PFSK-1 (cell line): Measurements from ENCODE around the gene MPND.

ENCODE experiments used
- FOXP2 ChIP-seq: optimal IDR thresholded peaks from 2 replicates; pipeline ENCODE3; 2011; ENCODE audit warnings: borderline replicate concordance, control low read depth, inconsistent platforms; ENCODE audit not compliant: insufficient read depth; ENCODE audit errors: extremely low read length, extremely low read depth
- POLR2AphosphoS5 ChIP-seq: IDR thresholded peaks from 2 replicates; pipeline ENCODE4 v1.6.1; 2012; ENCODE audit warnings: low read depth, mild to moderate bottlenecking, control low read depth, low read length, moderate library complexity
- SIN3A ChIP-seq: IDR thresholded peaks from 2 replicates; pipeline ENCODE4 v1.6.1; 2012; ENCODE audit warnings: mild to moderate bottlenecking, low read length, moderate library complexity, borderline replicate concordance; ENCODE audit not compliant: insufficient read depth
- TAF1 ChIP-seq: IDR thresholded peaks from 2 replicates; pipeline ENCODE4 v1.6.1; 2012; ENCODE audit warnings: low read length, control low read depth, borderline replicate concordance; ENCODE audit not compliant: insufficient read depth
- TF ChIP-seq, protein P1 (sequence below), 2 experiments: IDR thresholded peaks; 2 replicates each; pipeline versions ENCODE4 v1.6.1 to v1.8.0; 2011 to 2012; ENCODE audit warnings: low read depth in 2 of 2, low read length in 2 of 2, control low read depth in 1 of 2, inconsistent platforms in 1 of 2, mild to moderate bottlenecking in 1 of 2, moderate library complexity in 1 of 2; ENCODE audit not compliant: insufficient read depth in 1 of 2

MPND gene

DNA sequence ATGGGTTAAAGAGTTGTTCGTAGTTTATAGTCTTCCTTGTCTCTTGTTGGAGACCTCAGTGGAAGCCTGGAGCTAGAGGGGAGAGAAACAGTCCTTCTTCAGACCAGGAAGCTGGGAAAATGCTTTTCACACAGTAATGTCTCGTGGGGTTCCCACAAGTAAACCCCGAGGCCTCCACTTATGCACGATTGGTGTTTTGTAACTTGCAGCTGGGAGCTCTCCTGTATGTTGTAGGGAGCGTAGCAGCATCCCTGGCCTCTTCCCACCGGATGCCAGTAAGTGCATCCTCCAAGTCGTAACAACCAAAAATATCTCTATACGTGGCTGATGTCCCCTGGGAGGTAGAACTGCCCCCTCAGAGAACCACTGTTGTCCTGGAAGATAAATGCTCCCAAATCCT, 62.6 kb downstream of the MPND start:
- TF ChIP-seq SIN3A (no peak), POLR2AphosphoS5 (no peak), FOXP2 (no peak), TAF1 (no peak)
- TF ChIP-seq, protein P1, sequence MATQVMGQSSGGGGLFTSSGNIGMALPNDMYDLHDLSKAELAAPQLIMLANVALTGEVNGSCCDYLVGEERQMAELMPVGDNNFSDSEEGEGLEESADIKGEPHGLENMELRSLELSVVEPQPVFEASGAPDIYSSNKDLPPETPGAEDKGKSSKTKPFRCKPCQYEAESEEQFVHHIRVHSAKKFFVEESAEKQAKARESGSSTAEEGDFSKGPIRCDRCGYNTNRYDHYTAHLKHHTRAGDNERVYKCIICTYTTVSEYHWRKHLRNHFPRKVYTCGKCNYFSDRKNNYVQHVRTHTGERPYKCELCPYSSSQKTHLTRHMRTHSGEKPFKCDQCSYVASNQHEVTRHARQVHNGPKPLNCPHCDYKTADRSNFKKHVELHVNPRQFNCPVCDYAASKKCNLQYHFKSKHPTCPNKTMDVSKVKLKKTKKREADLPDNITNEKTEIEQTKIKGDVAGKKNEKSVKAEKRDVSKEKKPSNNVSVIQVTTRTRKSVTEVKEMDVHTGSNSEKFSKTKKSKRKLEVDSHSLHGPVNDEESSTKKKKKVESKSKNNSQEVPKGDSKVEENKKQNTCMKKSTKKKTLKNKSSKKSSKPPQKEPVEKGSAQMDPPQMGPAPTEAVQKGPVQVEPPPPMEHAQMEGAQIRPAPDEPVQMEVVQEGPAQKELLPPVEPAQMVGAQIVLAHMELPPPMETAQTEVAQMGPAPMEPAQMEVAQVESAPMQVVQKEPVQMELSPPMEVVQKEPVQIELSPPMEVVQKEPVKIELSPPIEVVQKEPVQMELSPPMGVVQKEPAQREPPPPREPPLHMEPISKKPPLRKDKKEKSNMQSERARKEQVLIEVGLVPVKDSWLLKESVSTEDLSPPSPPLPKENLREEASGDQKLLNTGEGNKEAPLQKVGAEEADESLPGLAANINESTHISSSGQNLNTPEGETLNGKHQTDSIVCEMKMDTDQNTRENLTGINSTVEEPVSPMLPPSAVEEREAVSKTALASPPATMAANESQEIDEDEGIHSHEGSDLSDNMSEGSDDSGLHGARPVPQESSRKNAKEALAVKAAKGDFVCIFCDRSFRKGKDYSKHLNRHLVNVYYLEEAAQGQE (IDR thresholded peaks at IDR 0.05; ENCODE audit: insufficient read depth in 1 of 2, low read depth in 2 of 2, low read length in 2 of 2), result no peak

DNA sequence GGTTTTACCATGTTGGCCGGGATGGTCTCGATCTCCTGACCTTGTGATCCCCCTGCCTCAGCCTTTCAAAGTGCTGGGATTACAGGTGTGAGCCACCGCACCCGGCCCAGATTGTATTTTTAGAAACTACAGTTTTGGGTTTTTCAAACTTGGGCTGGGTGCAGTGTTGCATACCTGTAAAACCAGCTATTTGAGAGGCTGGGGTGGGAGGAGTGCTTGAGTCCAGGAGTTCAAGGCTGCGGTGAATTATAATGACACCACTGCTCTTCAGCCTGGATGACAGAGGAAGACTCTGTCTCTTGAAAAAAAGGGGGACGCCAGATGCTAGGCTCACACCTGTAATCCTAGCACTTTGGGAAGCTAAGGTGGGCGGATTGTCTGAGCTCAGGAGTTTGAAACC, 63.3 kb downstream of the MPND start:
- TF ChIP-seq FOXP2 (no peak), TAF1 (no peak), SIN3A (no peak), POLR2AphosphoS5 (no peak)
- TF ChIP-seq, protein P1 (IDR thresholded peaks at IDR 0.05; ENCODE audit: insufficient read depth in 1 of 2, low read depth in 2 of 2, low read length in 2 of 2), result no peak

DNA sequence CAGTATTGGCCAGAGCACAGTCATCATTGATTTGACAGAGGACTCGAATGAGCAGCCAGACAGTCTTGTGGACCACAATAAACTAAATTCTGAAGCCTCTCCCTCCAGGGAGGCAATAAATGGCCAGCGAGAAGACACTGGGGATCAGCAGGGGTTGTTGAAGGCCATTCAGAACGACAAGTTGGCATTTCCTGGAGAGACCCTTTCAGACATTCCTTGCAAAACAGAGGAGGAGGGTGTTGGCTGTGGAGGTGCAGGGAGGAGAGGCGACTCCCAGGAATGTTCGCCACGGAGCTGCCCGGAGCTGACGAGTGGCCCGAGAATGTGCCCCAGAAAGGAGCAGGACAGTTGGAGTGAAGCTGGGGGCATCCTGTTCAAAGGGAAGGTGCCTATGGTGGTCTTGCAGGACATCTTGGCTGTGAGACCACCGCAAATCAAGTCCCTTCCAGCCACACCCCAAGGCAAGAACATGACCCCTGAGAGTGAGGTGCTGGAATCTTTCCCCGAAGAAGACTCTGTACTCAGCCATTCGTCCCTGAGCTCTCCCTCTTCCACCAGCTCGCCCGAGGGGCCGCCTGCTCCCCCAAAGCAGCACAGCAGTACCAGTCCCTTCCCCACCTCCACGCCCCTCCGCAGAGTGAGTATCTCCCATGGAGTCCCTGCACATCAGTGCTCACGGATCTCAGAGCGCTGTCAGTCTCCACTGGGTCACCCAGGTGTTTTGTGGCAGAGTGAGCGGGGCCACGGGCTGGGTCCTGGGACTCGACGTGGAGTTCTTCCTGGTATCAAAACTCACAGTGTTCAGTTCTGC, 66.0 kb downstream of the MPND start:
- TF ChIP-seq FOXP2 (no peak), POLR2AphosphoS5 (no peak), TAF1 (no peak), SIN3A (no peak)
- TF ChIP-seq, protein P1 (IDR thresholded peaks at IDR 0.05; ENCODE audit: insufficient read depth in 1 of 2, low read depth in 2 of 2, low read length in 2 of 2), result no peak
